ENCODE measurements around the gene CD22. TPM values are rescaled to one million over a fixed set of nuclear protein-coding genes. Genes with fewer than 3 reads are reported as not detected.

Gene CD22
- polyA plus RNA-seq, 1 donor from 2014 or later: not detected

- Histone ChIP-seq H3K27ac (ENCODE audit: low read length) (no peak overlapping the region), H4K20me1 (ENCODE audit: insufficient read depth) (no peaks in the 10 kb centered on the region), H3K9ac (ENCODE audit: low read length) (no peak overlapping the region), H3K36me3 (ENCODE audit: insufficient read depth, low read length) (no peaks in the 10 kb centered on the region), H3K27me3 (ENCODE audit: insufficient read depth, low read depth, low read length) (no peaks in the 10 kb centered on the region), H3K4me2 (ENCODE audit: low read length) (no peak overlapping the region), H3K79me2 (replicated peaks; ENCODE audit: insufficient read depth, low read length) (no peaks in the 10 kb centered on the region), H3F3A (ENCODE audit: insufficient read depth, low read length, poor library complexity, severe bottlenecking) (no peaks in the 10 kb centered on the region), H3K9me3 (ENCODE audit: low read length) (no peaks in the 10 kb centered on the region), H3K9me2 (ENCODE audit: insufficient read depth, low read length) (no peaks in the 10 kb centered on the region), H3K4me3 (ENCODE audit: low read length) (no peak overlapping the region), H2AFZ (ENCODE audit: low read depth, low read length) (no peak overlapping the region)
- no peak for TF ChIP-seq TAF1 (IDR thresholded peaks at IDR 0.05; ENCODE audit: low read depth)
- no peak for TF ChIP-seq RAD21 (conservative IDR thresholded peaks at IDR 0.05)
- no peak for TF ChIP-seq EZH2 (IDR thresholded peaks at IDR 0.05; ENCODE audit: borderline replicate concordance, insufficient read depth, low read length, poor library complexity, severe bottlenecking)
- no peak for TF ChIP-seq MXI1 (conservative IDR thresholded peaks at IDR 0.05; ENCODE audit: poor library complexity, severe bottlenecking)
Measured at GRCh38 chr19:35392742-35393715, 64.0 kb downstream of the CD22 start.

GRCh38 chr19:35395382-35396199 is 66.6 kb downstream of the CD22 start:
- Histone ChIP-seq H3K9me3 (ENCODE audit: low read length) (no peaks in the 10 kb centered on the region), H3K36me3 (ENCODE audit: insufficient read depth, low read length) (no peaks in the 10 kb centered on the region), H3K27me3 (ENCODE audit: insufficient read depth, low read depth, low read length) (no peaks in the 10 kb centered on the region), H2AFZ (ENCODE audit: low read depth, low read length) (no peak overlapping the region), H3K4me2 (ENCODE audit: low read length) (no peak overlapping the region), H3K27ac (ENCODE audit: low read length) (no peak overlapping the region), H3K4me3 (ENCODE audit: low read length) (no peak overlapping the region), H3F3A (ENCODE audit: insufficient read depth, low read length, poor library complexity, severe bottlenecking) (no peaks in the 10 kb centered on the region), H3K9ac (ENCODE audit: low read length) (no peak overlapping the region), H3K79me2 (replicated peaks; ENCODE audit: insufficient read depth, low read length) (no peaks in the 10 kb centered on the region), H4K20me1 (ENCODE audit: insufficient read depth) (no peaks in the 10 kb centered on the region), H3K9me2 (ENCODE audit: insufficient read depth, low read length) (no peaks in the 10 kb centered on the region)
- no peak for TF ChIP-seq SMC3 (conservative IDR thresholded peaks at IDR 0.05; ENCODE audit: poor library complexity)
- no peak for TF ChIP-seq POLR2AphosphoS5 (IDR thresholded peaks at IDR 0.05)
- no peak for TF ChIP-seq EZH2 (IDR thresholded peaks at IDR 0.05; ENCODE audit: borderline replicate concordance, insufficient read depth, low read length, poor library complexity, severe bottlenecking)
- TF ChIP-seq REST (IDR thresholded peaks at IDR 0.05; ENCODE audit: borderline replicate concordance): no peak
- TF ChIP-seq EP300 (conservative IDR thresholded peaks at IDR 0.05; ENCODE audit: poor library complexity, severe bottlenecking): no peak
- TF ChIP-seq TAF1 (IDR thresholded peaks at IDR 0.05; ENCODE audit: low read depth): no peak
- TF ChIP-seq CTCF (IDR thresholded peaks at IDR 0.05; ENCODE audit: poor library complexity, severe bottlenecking): no peak
- TF ChIP-seq RAD21 (conservative IDR thresholded peaks at IDR 0.05): no peak
- TF ChIP-seq MXI1 (conservative IDR thresholded peaks at IDR 0.05; ENCODE audit: poor library complexity, severe bottlenecking): no peak

All from neural cell (in vitro differentiated cells).